Endothelial cell of umbilical vein (primary cell): ENCODE results near the gene CMTR1. TPM values are rescaled to one million over a fixed set of nuclear protein-coding genes. Genes with fewer than 3 reads are reported as not detected.

Experiments
- BruUV-seq: library from RNA; stranded (reverse); fragments of 400-500 nt; replicated peaks from 2 replicates; lab custom pipeline; 2021; lab: Mats Ljungman, UMichigan
- CTCF ChIA-PET: fragments of 300-600, 350-600 bp; sonication (Branson Sonifier 250); formaldehyde crosslinking; loops from one replicate; lab custom pipeline; 2021; ENCODE audit warnings: antibody characterized with exemption, inconsistent platforms; lab: Charles Lee
- POLR2A ChIA-PET: fragments of 300-600, 350-600 bp; sonication (Branson Sonifier 250); formaldehyde crosslinking; loops from one replicate; lab custom pipeline; 2021; ENCODE audit warnings: antibody characterized with exemption, inconsistent platforms; lab: Charles Lee
- DNase-seq: peaks from one replicate; pipeline ENCODE4 v3.0.0-alpha.2; 2011; ENCODE audit warnings: low read depth, low spot score
- FAIRE-seq: peaks from 2 replicates; lab custom pipeline; 2011; peaks lifted over from hg19 to GRCh38; lab: Jason Lieb, UNC
- H2AFZ ChIP-seq: 2 replicates; pipeline ENCODE4 v1.6.0; 2012; ENCODE audit warnings: low read depth, low read length, control low read depth, inconsistent platforms
- H3K27ac ChIP-seq: 2 replicates; pipeline ENCODE4 v1.5.1; 2011; ENCODE audit warnings: low read depth, mild to moderate bottlenecking, control low read depth, low read length, moderate library complexity; ENCODE audit not compliant: insufficient read depth
- H3K27me3 ChIP-seq, 2 experiments: 2 replicates each; pipeline versions ENCODE4 v1.6.0 to v1.6.1; 2011; ENCODE audit warnings: low read length in 2 of 2, mixed read lengths in 1 of 2; ENCODE audit not compliant: control insufficient read depth in 2 of 2, insufficient read depth in 2 of 2
- H3K36me3 ChIP-seq, 2 experiments: 2 replicates in 1 of 2; 3 replicates in 1 of 2; pipeline ENCODE4 v1.5.1; 2011; ENCODE audit warnings: low read length in 2 of 2, mild to moderate bottlenecking in 1 of 2, moderate library complexity in 1 of 2; ENCODE audit not compliant: control insufficient read depth in 2 of 2, insufficient read depth in 2 of 2; ENCODE audit errors: extremely low read depth in 1 of 2
- H3K4me1 ChIP-seq: 3 replicates; pipeline ENCODE4 v1.5.1; 2011; ENCODE audit warnings: mild to moderate bottlenecking, low read length; ENCODE audit not compliant: control insufficient read depth, insufficient read depth; ENCODE audit errors: extremely low read depth
- H3K4me2 ChIP-seq: 2 replicates; pipeline ENCODE4 v1.6.1; 2011; ENCODE audit warnings: low read length, control low read depth, mixed read lengths; ENCODE audit not compliant: insufficient read depth
- H3K4me3 ChIP-seq, 3 experiments: fragments of 200-600 bp in 1 of 3; sonication (generic), shearing (Covaris generic) in 1 of 3; replicated peaks in 1 of 3; 2 replicates each; pipeline ENCODE4 v1.5.1; 2011 to 2016; ENCODE audit warnings: control low read depth in 3 of 3, low read length in 3 of 3, mild to moderate bottlenecking in 2 of 3, inconsistent platforms in 1 of 3, low read depth in 1 of 3, moderate library complexity in 1 of 3; ENCODE audit not compliant: insufficient read depth in 1 of 3
- H3K79me2 ChIP-seq: 2 replicates; pipeline ENCODE4 v1.6.0; 2012; ENCODE audit warnings: low read length, inconsistent platforms; ENCODE audit not compliant: control insufficient read depth, insufficient read depth
- H3K9ac ChIP-seq: replicated peaks from 2 replicates; pipeline ENCODE3; 2011; ENCODE audit warnings: low read length, control low read depth; ENCODE audit not compliant: insufficient read depth; ENCODE audit errors: extremely low read depth
- H3K9me1 ChIP-seq: replicated peaks from 3 replicates; pipeline ENCODE4 v1.6.0; 2011; ENCODE audit warnings: mild to moderate bottlenecking, low read length; ENCODE audit not compliant: control insufficient read depth, insufficient read depth; ENCODE audit errors: extremely low read depth
- H3K9me3 ChIP-seq: replicated peaks from 2 replicates; pipeline ENCODE4 v1.5.1; 2012; ENCODE audit warnings: low read length, inconsistent platforms; ENCODE audit not compliant: control insufficient read depth, insufficient read depth
- H4K20me1 ChIP-seq: replicated peaks from 2 replicates; pipeline ENCODE3; 2011; ENCODE audit warnings: mild to moderate bottlenecking, low read length; ENCODE audit not compliant: control insufficient read depth, insufficient read depth; ENCODE audit errors: extremely low read depth
- EZH2 ChIP-seq: IDR thresholded peaks from 2 replicates; pipeline ENCODE4 v1.6.1; 2012; ENCODE audit warnings: borderline replicate concordance, low read depth, mild to moderate bottlenecking, moderate library complexity, low read length, inconsistent platforms; ENCODE audit not compliant: severe bottlenecking
- FOS ChIP-seq: IDR thresholded peaks from 2 replicates; pipeline ENCODE4 v1.6.1; 2011; ENCODE audit warnings: mild to moderate bottlenecking, low read length, moderate library complexity, borderline replicate concordance; ENCODE audit not compliant: insufficient read depth
- JUN ChIP-seq: IDR thresholded peaks from 2 replicates; pipeline ENCODE4 v1.6.1; 2011; ENCODE audit warnings: borderline replicate concordance, low read depth; ENCODE audit not compliant: insufficient read length, insufficient read depth
- MYC ChIP-seq: IDR thresholded peaks from one replicate; pipeline ENCODE4 v1.6.1; 2011; ENCODE audit warnings: mild to moderate bottlenecking, low read depth, low read length
- dilution Hi-C: fragments of 300-500 bp; cut with MboI; formaldehyde crosslinking; loops from one replicate; pipeline ENCODE4 v1.15.0; 2019; ENCODE audit warnings: low sequenced_read_pairs; ENCODE audit not compliant: extremely low pct_ligation_motif_present
- intact Hi-C: fragments of 100-400 bp; cut with micrococcal nuclease; formaldehyde crosslinking; loops from one replicate; pipeline ENCODE4 v1.10.0; 2022
- polyA plus RNA-seq, 4 experiments: library from polyadenylated mRNA; depleted of rRNA in 3 of 4; stranded (reverse) in 3 of 4; unstranded in 1 of 4; fragments of >200 nt; gene quantifications; 2 replicates each; pipeline versions ENCODE4 v1.2.1 to v1.2.3, GENCODE V29; 2011 to 2012; ENCODE audit warnings: missing spikeins in 1 of 4
- total RNA-seq: library from RNA; stranded (reverse); gene quantifications from 2 replicates; pipeline ENCODE4 v1.2.3, GENCODE V29; 2021
- TF ChIP-seq, protein P1 (sequence below), 2 donors: IDR thresholded peaks; 1 replicate in 1 of 2; 2 replicates in 1 of 2; pipeline ENCODE4 v1.5.1; 2011; ENCODE audit warnings: low read length in 2 of 2, mild to moderate bottlenecking in 2 of 2, moderate library complexity in 2 of 2, control low read depth in 1 of 2, inconsistent platforms in 1 of 2, low read depth in 1 of 2; ENCODE audit not compliant: insufficient read depth in 1 of 2; ENCODE audit errors: extremely low read depth in 1 of 2

CMTR1 gene
- total and polyA plus RNA-seq, 2 donors (not counting 3 experiments of a cell fraction or from before 2014, with no cell fraction given) = 19.5 to 38.0 TPM

DNA sequence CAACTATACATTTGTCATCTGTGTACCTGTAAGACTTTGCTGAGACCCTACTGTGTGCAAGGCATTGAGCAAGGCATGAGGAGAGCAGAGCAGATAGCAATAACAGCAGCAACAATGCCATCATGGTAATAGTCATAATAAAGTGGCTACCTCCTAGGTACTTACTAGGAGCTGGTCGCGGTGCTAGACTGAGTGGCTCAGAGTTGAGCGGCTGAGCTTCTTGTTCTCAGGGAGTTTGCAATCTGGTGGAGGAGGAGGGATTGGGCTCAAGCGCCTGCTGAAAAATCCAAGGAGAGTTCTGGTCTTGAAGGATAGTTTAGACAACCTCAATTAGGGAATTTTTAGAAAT is 91.9 kb downstream of the CMTR1 start:
- peaks cover 23% of the 10 kb centered on the region for H3K4me1 ChIP-seq
- peaks cover 2 to 11% of the 10 kb centered on the region in 2 experiments for H3K27me3 ChIP-seq
- ChIA-PET CTCF (interaction anchor here (0.7 to 1.8 kb wide), 8 partner anchors 11 to 167 kb away, joined by 3 to 11 read pairs (median 4); partner anchors contain the start of gene CCDC167), POLR2A (no interaction called here)
- H3K4me3 ChIP-seq = no peak overlapping the region
- peak overlapping the region; percentile 52 for H3K27ac ChIP-seq
- H3K79me2 ChIP-seq = no peaks in the 10 kb centered on the region
- H3K4me2 ChIP-seq = peak overlapping the region; percentile 81
- no peak overlapping the region for H3K9ac ChIP-seq
- DNase-seq (no peak), FAIRE-seq (no peak)
- H2AFZ ChIP-seq = no peak overlapping the region
- intact Hi-C loops = loop anchor here (1.0 kb wide), 2 partner anchors 22 to 26 kb away; partner anchors contain the start of gene CCDC167
- TF ChIP-seq MYC (no peak), EZH2 (no peak)
- no peaks in the 10 kb centered on the region for H3K9me3 ChIP-seq
- BruUV-seq = no TSS peak
- no peaks in the 10 kb centered on the region for H3K36me3 ChIP-seq
- H3K9me1 ChIP-seq = no peaks in the 10 kb centered on the region
- dilution Hi-C loops = no loop called here
- no peaks in the 10 kb centered on the region for H4K20me1 ChIP-seq

DNA sequence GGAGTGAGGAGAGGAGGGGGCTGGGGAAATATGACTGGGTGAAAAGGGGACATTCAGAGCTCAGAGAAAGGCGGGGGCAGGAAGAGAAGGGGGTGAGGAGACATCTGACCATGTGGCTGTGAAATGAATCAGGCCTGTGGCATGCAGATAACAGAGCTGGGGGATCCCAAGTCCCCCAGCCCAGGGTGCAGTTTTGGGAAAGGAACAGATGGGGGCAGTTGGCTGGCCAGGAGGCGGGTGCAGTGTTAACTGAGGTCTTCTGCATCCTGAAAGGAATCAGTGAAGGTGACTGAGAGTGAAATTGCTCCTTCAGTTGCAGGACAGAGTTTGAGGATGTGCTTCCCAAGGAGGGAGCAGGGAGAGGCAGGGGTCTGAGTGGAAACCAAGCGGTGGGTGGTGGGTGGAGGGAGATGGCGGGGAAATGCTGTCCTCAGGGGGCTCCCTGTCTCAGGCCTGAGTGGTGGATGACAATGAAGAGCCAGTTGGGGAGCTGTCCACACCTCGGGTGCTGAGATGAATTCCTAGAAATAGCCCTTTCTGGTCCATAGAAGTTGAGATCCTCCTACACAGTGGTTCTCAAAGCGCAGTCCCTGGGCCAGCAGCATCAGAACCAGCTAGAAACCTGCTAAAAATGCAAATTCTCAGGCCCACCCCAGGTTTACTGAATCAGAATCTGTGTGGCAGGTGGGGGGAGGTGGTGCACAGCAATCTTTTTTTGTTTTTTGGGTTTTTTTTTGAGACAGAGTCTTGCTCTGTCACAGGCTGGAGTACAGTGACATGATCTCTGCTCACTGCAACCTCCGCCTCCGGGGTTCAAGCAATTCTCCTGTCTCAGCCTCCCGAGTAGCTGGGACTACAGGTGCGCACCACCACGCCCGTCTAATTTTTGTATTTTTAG is 92.7 kb downstream of the CMTR1 start:
- Histone ChIP-seq H3K4me2 (no peak overlapping the region), H3K9me1 (no peaks in the 10 kb centered on the region), H2AFZ (no peak overlapping the region), H3K4me3 (no peak overlapping the region), H3K9me3 (no peaks in the 10 kb centered on the region), H3K36me3 (no peaks in the 10 kb centered on the region), H3K27ac (no peak overlapping the region), H3K4me1 (peaks cover 23% of the 10 kb centered on the region), H3K27me3 (peaks cover 5 to 16% of the 10 kb centered on the region in 2 experiments), H4K20me1 (no peaks in the 10 kb centered on the region), H3K79me2 (no peaks in the 10 kb centered on the region), H3K9ac (no peak overlapping the region)
- FAIRE-seq (peak; percentile 24), DNase-seq (peak; percentile 30)
- intact Hi-C loops = no loop called here
- TF ChIP-seq, protein P1, sequence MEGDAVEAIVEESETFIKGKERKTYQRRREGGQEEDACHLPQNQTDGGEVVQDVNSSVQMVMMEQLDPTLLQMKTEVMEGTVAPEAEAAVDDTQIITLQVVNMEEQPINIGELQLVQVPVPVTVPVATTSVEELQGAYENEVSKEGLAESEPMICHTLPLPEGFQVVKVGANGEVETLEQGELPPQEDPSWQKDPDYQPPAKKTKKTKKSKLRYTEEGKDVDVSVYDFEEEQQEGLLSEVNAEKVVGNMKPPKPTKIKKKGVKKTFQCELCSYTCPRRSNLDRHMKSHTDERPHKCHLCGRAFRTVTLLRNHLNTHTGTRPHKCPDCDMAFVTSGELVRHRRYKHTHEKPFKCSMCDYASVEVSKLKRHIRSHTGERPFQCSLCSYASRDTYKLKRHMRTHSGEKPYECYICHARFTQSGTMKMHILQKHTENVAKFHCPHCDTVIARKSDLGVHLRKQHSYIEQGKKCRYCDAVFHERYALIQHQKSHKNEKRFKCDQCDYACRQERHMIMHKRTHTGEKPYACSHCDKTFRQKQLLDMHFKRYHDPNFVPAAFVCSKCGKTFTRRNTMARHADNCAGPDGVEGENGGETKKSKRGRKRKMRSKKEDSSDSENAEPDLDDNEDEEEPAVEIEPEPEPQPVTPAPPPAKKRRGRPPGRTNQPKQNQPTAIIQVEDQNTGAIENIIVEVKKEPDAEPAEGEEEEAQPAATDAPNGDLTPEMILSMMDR (IDR thresholded peaks at IDR 0.05; ENCODE audit: extremely low read depth in 1 of 2, insufficient read depth in 1 of 2, low read depth in 1 of 2, low read length in 2 of 2) = no peak
- TF ChIP-seq FOS (no peak), JUN (no peak)
- POLR2A ChIA-PET = interaction anchor here (0.7 kb wide), 1 partner anchor 388 kb away, joined by 3 read pairs; no protein-coding TSS in a partner anchor
- BruUV-seq = no TSS peak
- CTCF ChIA-PET = interaction anchor here (0.6 to 1.8 kb wide), 3 partner anchors 12 to 13 kb away, joined by 3 to 11 read pairs (median 3); no protein-coding TSS in a partner anchor
- dilution Hi-C loops = no loop called here
